22Rv1 (cell line): Measurements from ENCODE around the gene HEXD.

Experiments used
- ZFX ChIP-seq: fragments of 450-650 bp; IDR thresholded peaks from 2 replicates; pipeline ENCODE4 v1.6.1; 2017; ENCODE audit warnings: antibody characterized with exemption, borderline replicate concordance
- TF ChIP-seq, protein P1 (sequence below): fragments of 450-650 bp; IDR thresholded peaks from 2 replicates; pipeline ENCODE4 v1.5.1; 2017; ENCODE audit warnings: mild to moderate bottlenecking

- TF ChIP-seq, protein P1, sequence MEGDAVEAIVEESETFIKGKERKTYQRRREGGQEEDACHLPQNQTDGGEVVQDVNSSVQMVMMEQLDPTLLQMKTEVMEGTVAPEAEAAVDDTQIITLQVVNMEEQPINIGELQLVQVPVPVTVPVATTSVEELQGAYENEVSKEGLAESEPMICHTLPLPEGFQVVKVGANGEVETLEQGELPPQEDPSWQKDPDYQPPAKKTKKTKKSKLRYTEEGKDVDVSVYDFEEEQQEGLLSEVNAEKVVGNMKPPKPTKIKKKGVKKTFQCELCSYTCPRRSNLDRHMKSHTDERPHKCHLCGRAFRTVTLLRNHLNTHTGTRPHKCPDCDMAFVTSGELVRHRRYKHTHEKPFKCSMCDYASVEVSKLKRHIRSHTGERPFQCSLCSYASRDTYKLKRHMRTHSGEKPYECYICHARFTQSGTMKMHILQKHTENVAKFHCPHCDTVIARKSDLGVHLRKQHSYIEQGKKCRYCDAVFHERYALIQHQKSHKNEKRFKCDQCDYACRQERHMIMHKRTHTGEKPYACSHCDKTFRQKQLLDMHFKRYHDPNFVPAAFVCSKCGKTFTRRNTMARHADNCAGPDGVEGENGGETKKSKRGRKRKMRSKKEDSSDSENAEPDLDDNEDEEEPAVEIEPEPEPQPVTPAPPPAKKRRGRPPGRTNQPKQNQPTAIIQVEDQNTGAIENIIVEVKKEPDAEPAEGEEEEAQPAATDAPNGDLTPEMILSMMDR: no peak
- TF ChIP-seq ZFX: no peak
Observed at GRCh38 chr17:82410014-82410716, 8.0 kb upstream of the HEXD start.
